IPS-NIHi7 (cell line): ENCODE data around the gene HTR5A.
"Not testable (repeated sequence)": the region's sequence is repeated elsewhere in the genome, so short reads cannot be mapped to it uniquely, and the experiment has no call there.

Experiments used
- DNase-seq: peaks from one replicate; pipeline ENCODE4 v3.0.0; 2012; ENCODE audit warnings: mixed read lengths; ENCODE audit errors: extremely low spot score

HTR5A gene

GRCh38 chr7:155069992-155070751 lies at the start of gene HTR5A:
Gene HTR5A (plus strand): TSS chr7:155070324. CDS start chr7:155070900, 576 bp downstream.
- DNase-seq: peak; percentile 99

GRCh38 chr7:155020996-155021395 lies 49.1 kb upstream of the HTR5A start:
- DNase-seq: peak; percentile 45

- DNase-seq: no peak
Measured at GRCh38 chr7:155021699-155022145, 48.4 kb upstream of the HTR5A start.

- DNase-seq: no peak
Measured at GRCh38 chr7:155027879-155028278, 42.2 kb upstream of the HTR5A start.

GRCh38 chr7:155032978-155033377 lies 37.1 kb upstream of the HTR5A start:
- no peak for DNase-seq

- not testable (repeated sequence) for DNase-seq
Measured at GRCh38 chr7:155034495-155034894, 35.6 kb upstream of the HTR5A start.

- no peak for DNase-seq
Measured at GRCh38 chr7:155038335-155038734, 31.8 kb upstream of the HTR5A start.

- no peak for DNase-seq
Measured at GRCh38 chr7:155043756-155044155, 26.4 kb upstream of the HTR5A start.

- no peak for DNase-seq
Measured at GRCh38 chr7:155048006-155048405, 22.1 kb upstream of the HTR5A start.

GRCh38 chr7:155051355-155051754 lies 18.8 kb upstream of the HTR5A start:
- DNase-seq: no peak

- DNase-seq: no peak
Measured at GRCh38 chr7:155053002-155053401, 17.1 kb upstream of the HTR5A start.

GRCh38 chr7:155054761-155055160 lies 15.4 kb upstream of the HTR5A start:
- DNase-seq: no peak

- no peak for DNase-seq
Measured at GRCh38 chr7:155057076-155057475, 13.0 kb upstream of the HTR5A start.

- DNase-seq: no peak
Measured at GRCh38 chr7:155058896-155059295, 11.2 kb upstream of the HTR5A start.

- no peak for DNase-seq
Measured at GRCh38 chr7:155059703-155060102, 10.4 kb upstream of the HTR5A start.

GRCh38 chr7:155062411-155062810 lies 7.7 kb upstream of the HTR5A start:
- no peak for DNase-seq

GRCh38 chr7:155064186-155064585 lies 5.9 kb upstream of the HTR5A start:
- DNase-seq: no peak

- no peak for DNase-seq
Measured at GRCh38 chr7:155066417-155066950, 3.6 kb upstream of the HTR5A start.

GRCh38 chr7:155071121-155071651 lies 1.1 kb downstream of the HTR5A start:
- DNase-seq: no peak

GRCh38 chr7:155071916-155072571 lies 1.9 kb downstream of the HTR5A start:
- no peak for DNase-seq

GRCh38 chr7:155073922-155074321 lies 3.8 kb downstream of the HTR5A start:
- no peak for DNase-seq

GRCh38 chr7:155084021-155084420 lies 13.9 kb downstream of the HTR5A start:
- DNase-seq: no peak

- no peak for DNase-seq
Measured at GRCh38 chr7:155084969-155085368, 14.8 kb downstream of the HTR5A start.
